Mesodermal cell (in vitro differentiated cells): Measurements from ENCODE around the gene MICU1.
"Not testable (repeated sequence)": the region's sequence is repeated elsewhere in the genome, so short reads cannot be mapped to it uniquely, and the experiment has no call there.

Source experiments
- H3K27ac ChIP-seq: 2 replicates; pipeline ENCODE4 v1.7.0; 2013; ENCODE audit warnings: mild to moderate bottlenecking, low read depth, low read length, moderate library complexity; ENCODE audit not compliant: severe bottlenecking
- H3K36me3 ChIP-seq: 2 replicates; pipeline ENCODE4 v1.7.1; 2013; ENCODE audit warnings: mild to moderate bottlenecking, low read length, moderate library complexity; ENCODE audit not compliant: control insufficient read depth, insufficient read depth
- H3K4me1 ChIP-seq: one replicate; pipeline ENCODE4 v1.7.1; 2013; ENCODE audit warnings: mild to moderate bottlenecking, low read length; ENCODE audit not compliant: insufficient read depth, control insufficient read depth, poor library complexity, severe bottlenecking
- H3K4me3 ChIP-seq: 2 replicates; pipeline ENCODE4 v1.7.0; 2013; ENCODE audit warnings: low read length, control low read depth, mild to moderate bottlenecking; ENCODE audit not compliant: insufficient read depth, poor library complexity, severe bottlenecking; ENCODE audit errors: extremely low read depth
- H3K9me3 ChIP-seq: 2 replicates; pipeline ENCODE4 v1.7.1; 2013; ENCODE audit warnings: mild to moderate bottlenecking, low read length, moderate library complexity; ENCODE audit not compliant: control insufficient read depth
- WGBS, 2 experiments: methylation state at CpG; one replicate each; pipeline ENCODE4 v1.1.5; 2013; ENCODE audit warnings: missing lambda C conversion rate in 2 of 2; ENCODE audit not compliant: insufficient coverage in 2 of 2; 5-methylcytosine and 5-hydroxymethylcytosine counted together

Gene MICU1

DNA sequence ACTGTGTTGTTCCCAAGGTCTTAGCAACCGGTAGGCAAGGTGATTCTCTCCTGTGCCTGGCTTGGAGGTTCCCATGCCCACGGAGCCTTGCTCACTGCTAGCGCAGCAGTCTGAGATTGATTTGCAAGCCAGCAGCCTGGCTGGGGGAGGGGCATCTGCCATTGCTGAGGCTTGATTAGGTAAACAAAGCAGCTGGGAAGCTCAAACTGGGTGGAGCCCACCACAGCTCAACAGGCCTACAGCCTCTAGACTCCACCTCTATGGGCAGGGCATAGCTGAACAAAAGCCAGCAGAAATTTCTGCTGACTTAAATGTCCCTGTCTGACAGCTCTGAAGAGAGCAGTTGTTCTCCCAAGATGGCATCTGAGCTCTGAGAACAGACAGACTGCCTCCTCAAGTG lies 230.3 kb downstream of the MICU1 start:
- H3K4me3 ChIP-seq, H3K9me3 ChIP-seq, H3K27ac ChIP-seq, H3K4me1 ChIP-seq, H3K36me3 ChIP-seq: not testable (repeated sequence)
- 81 to 86% methylated on average over 3 of the region's 3 CpGs for WGBS, 2 experiments

DNA sequence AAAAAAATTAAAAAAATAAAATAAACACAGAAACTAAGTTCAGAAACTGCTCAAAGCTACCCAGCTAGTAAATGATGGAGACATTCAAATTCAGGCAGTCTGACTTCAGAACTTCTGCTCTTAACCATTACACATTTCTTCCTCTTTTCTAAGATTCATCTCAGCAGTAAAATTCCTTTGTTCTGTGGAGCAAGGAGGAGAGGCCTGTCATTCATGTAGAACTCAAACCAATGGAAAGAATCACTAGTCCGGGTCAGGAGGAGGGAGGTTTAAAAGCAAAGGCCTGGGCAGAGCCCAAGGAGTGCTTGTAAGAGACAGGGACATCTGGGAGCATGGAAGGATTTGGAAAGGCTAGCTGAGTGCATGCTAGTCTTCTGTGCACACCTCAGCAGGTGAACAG lies 233.3 kb downstream of the MICU1 start:
- H3K4me3 ChIP-seq = no peak overlapping the region
- 70 to 100% methylated on average over 1 of the region's 1 CpG for WGBS, 2 experiments
- H3K4me1 ChIP-seq = no peaks in the 10 kb centered on the region
- no peaks in the 10 kb centered on the region for H3K9me3 ChIP-seq
- H3K27ac ChIP-seq = no peak overlapping the region
- H3K36me3 ChIP-seq = peaks cover 6% of the 10 kb centered on the region

DNA sequence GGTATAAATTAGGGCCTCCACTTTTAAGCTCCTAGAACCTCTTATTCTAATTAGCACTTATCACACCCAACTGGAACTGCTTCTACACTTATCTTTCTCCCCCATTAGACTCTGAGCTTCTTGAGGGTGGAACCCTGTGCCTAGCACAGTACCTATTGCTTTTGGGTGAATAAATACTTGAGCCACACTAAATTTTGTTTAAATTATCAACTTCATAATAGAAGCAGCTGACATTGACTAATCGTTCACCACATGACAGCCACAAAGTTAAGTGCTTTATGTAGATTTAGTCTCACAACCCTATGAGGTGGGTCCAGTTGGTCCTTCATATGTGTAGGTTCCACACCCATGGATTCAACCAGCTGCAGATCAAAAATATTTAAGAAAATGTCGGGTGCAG lies 235.1 kb downstream of the MICU1 start:
- no peak overlapping the region for H3K27ac ChIP-seq
- 90 to 100% methylated on average over 1 to 2 of the region's 2 CpGs for whole genome bisulfite sequencing, 2 experiments
- H3K36me3 ChIP-seq = peaks cover 6% of the 10 kb centered on the region
- H3K4me3 ChIP-seq = no peak overlapping the region
- no peaks in the 10 kb centered on the region for H3K4me1 ChIP-seq
- H3K9me3 ChIP-seq = no peaks in the 10 kb centered on the region

DNA sequence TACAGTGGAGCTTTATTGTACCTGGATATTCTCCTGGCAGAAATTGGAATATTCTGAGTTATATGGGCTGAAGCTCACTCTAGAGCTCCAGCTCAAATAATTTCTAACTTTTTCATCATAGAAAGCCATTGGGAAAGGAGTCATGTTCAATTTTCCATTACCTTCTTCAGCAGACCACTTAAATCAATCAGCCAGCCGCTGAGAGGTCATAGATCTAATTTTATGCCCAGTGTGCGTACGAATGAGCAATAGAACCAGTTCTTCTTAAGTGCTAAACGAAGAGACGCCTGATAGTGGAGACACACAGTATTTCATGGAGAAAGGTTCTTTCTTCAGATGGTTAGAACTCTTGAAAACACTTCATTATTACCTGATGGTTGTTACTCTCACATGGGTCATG lies 236.2 kb downstream of the MICU1 start:
- 95 to 100% methylated on average over 5 of the region's 5 CpGs for WGBS, 2 experiments
- Histone ChIP-seq H3K27ac (no peak overlapping the region), H3K4me3 (no peak overlapping the region), H3K36me3 (peaks cover 6% of the 10 kb centered on the region), H3K9me3 (no peaks in the 10 kb centered on the region), H3K4me1 (no peaks in the 10 kb centered on the region)

DNA sequence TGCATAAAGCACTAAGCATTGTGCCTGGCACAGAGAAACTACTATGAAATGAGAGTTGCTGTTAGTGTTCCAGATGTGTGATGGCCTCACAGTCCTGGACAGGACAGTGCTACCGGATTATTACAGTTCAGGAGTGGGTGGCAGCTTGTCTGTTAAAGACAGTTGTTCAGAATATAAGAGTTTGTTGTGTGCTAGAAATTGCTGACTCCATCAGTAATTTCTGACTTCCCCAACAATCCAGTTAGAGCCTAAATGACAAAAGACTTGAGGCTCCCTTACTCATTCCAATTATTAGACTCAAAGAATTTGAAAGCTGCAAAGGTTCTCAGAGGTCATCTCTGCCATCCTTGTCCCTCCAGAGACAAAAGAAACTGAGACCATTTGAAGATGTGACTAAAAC lies 236.9 kb downstream of the MICU1 start:
- H3K27ac ChIP-seq = no peak overlapping the region
- WGBS, 2 experiments = 100% methylated on average over 1 of the region's 1 CpG; no CpG with 5 or more reads in 1 of the 2 experiments
- H3K36me3 ChIP-seq = peaks cover 6% of the 10 kb centered on the region
- no peaks in the 10 kb centered on the region for H3K4me1 ChIP-seq
- no peaks in the 10 kb centered on the region for H3K9me3 ChIP-seq
- H3K4me3 ChIP-seq = no peak overlapping the region

DNA sequence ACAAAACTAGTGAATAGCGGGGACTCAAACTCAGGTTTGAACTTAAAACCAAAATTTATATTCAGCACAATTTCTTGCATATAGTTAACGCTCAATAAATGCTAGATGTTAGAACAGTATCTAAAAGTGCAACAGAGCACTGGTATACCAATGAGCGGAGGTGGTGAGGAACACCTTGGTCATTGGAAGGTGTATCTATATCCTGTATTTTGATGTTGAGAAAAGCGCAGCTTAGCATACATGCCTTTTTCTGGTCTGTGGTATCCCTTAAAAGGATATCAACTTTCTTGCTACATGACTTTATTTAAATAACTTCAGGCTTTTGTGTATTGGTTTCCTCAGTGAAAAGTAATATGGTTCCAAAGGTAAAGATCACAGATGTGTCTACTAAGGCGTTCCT lies 237.8 kb downstream of the MICU1 start:
- peaks cover 6% of the 10 kb centered on the region for H3K36me3 ChIP-seq
- 100% methylated on average over 2 of the region's 5 CpGs for WGBS, 2 experiments
- H3K4me1 ChIP-seq = no peaks in the 10 kb centered on the region
- no peaks in the 10 kb centered on the region for H3K9me3 ChIP-seq
- H3K27ac ChIP-seq = no peak overlapping the region
- no peak overlapping the region for H3K4me3 ChIP-seq

DNA sequence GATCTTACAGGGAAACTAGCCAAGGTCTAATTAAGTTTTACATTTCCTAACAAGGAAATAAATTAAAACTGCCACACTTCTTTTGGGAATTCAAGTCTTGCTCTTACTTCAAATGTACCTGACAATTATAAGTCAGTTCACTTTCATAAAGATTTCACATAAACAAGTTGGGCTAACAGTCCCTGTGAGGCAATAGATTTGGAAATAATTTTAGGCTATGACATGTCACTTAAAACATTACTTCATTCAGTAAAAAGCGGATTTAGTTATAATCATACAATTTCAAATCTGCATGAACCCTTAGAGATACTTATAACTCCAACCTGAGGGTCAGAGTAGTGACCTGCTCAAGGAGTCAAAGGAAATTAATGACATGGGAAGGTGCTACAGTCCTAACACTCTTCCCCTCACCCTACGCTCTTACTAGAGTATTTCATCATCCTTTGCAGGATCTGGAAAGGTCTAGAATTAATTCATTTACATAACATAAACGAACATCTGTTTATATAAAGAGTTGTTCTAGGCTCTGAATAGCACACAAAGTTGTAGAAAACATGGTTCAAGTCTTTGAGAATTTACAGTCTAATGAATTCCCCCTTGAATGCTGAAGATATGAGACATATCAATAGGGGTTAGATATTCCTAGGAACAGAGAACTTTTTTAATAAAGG lies 238.8 kb downstream of the MICU1 start:
- H3K9me3 ChIP-seq = no peaks in the 10 kb centered on the region
- WGBS, 2 experiments = no CpG with 5 or more reads among the region's 3 CpGs
- H3K4me3 ChIP-seq = no peak overlapping the region
- no peaks in the 10 kb centered on the region for H3K4me1 ChIP-seq
- no peak overlapping the region for H3K27ac ChIP-seq
- no peaks in the 10 kb centered on the region for H3K36me3 ChIP-seq

DNA sequence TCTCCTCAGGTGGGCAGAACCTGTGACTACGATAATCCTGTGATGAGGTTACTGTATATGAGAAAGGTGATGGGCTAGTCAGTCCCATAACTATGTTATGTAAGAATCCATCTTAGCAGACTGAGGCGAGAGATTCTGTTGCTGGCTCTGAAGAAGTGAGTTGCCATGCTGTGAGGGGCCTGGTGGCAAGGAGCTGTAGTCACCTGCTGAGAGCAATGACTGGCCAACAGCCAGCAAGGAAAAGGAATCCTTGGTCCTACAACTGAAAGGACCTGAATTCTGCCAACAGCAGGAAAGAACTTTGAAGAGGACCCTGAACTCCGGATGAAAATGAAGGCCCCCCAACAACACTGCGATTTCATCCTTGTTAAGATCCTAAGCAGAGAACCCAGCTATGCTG lies 240.2 kb downstream of the MICU1 start:
- WGBS, 2 experiments = 75% methylated on average over 3 of the region's 4 CpGs; no CpG with 5 or more reads in 1 of the 2 experiments
- no peak overlapping the region for H3K27ac ChIP-seq
- no peak overlapping the region for H3K4me3 ChIP-seq
- H3K36me3 ChIP-seq = no peaks in the 10 kb centered on the region
- no peaks in the 10 kb centered on the region for H3K9me3 ChIP-seq
- no peaks in the 10 kb centered on the region for H3K4me1 ChIP-seq

DNA sequence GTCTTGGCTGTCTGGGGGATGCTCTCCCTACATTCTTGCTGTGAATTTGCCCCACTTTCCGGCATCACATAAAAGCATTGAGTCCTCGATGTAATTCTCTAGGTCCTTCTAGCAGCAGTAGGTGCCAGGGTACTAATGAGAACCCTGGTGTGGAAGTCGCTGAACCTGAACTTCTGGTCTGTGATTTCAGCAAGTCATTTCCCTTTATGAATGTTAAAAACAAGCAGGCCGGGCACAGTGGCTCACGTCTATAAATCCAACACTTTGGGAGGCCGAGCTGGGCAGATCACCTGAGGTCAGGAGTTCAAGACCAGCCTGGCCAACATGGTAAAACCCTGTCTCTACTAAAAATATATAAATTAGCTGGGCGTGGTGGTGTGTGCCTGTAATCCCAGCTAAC lies 240.9 kb downstream of the MICU1 start:
- H3K4me3 ChIP-seq, H3K27ac ChIP-seq, H3K4me1 ChIP-seq, H3K36me3 ChIP-seq, H3K9me3 ChIP-seq: not testable (repeated sequence)
- WGBS, 2 experiments = 91 to 95% methylated on average over 6 of the region's 7 CpGs

DNA sequence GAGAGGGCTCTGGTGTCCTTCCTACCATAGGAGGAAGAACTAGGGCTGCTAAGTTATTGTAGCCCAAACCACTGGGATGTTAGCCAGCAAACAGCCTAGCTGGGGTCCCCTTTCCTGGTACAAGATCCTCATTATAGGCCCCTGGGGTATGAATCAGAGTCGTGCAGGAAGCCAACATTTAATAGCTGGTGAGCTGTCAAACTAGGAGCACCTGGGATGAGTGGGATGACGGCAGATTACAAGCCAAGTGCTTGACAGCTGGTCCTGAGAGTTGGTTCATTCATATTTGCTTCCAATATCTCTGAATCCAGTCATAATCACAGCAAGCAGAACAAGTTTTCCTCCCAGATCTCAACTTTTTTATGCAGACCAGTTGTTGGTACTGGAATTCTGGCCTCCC lies 246.1 kb downstream of the MICU1 start:
- Histone ChIP-seq H3K36me3 (no peaks in the 10 kb centered on the region), H3K4me3 (no peak overlapping the region), H3K9me3 (no peaks in the 10 kb centered on the region), H3K4me1 (no peaks in the 10 kb centered on the region), H3K27ac (no peak overlapping the region)
- WGBS, 2 experiments = 100% methylated on average over 2 of the region's 2 CpGs

DNA sequence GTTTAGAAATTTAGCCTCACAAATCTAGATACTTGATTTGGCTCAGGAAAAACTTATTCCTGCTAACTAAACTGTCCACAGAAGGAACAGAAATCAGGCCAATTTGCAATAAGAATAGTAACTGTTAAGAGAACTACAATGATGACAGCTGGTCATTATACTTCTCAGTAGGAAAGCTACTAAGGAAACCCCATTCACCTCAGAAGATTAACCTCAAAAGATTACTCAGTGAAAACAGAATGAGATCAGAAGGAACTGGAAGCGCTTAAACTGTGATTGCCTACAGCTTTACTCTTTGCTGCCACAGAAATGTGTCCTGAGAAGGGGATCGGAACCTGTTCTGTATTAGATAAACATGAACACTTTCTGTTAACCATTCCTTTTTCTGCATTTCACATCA lies 246.8 kb downstream of the MICU1 start:
- Histone ChIP-seq H3K4me3 (no peak overlapping the region), H3K4me1 (no peaks in the 10 kb centered on the region), H3K27ac (no peak overlapping the region), H3K9me3 (no peaks in the 10 kb centered on the region), H3K36me3 (no peaks in the 10 kb centered on the region)
- WGBS, 2 experiments = 92 to 96% methylated on average over 1 to 2 of the region's 2 CpGs
